ENCODE measurements around the gene DGKH.

The DGKH gene

DNA sequence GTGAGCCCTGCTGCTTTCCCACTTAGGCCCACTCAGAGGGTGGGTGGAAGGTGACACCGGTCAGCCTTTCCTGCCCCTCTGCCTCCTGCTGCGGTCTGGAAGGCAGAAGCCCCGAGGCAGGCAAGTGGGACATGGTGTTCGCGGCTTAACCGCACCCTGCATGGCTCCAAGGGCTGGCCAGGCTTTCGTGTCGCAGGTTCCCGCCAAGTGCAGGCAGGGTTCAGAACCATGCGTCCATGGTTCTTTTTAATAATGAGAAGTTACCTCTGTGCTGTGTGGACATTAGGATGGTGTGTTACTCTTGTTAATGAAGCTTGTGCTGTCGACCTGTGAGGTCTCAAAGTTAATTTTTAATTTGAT lies 986 bp downstream of the DGKH start:
- no peak for TF ChIP-seq CTCF (IDR thresholded peaks at IDR 0.05)
- TF ChIP-seq ZFX (IDR thresholded peaks at IDR 0.05; ENCODE audit: borderline replicate concordance) = no peak
- peak overlapping the region; percentile 80 for H3K27ac ChIP-seq

DNA sequence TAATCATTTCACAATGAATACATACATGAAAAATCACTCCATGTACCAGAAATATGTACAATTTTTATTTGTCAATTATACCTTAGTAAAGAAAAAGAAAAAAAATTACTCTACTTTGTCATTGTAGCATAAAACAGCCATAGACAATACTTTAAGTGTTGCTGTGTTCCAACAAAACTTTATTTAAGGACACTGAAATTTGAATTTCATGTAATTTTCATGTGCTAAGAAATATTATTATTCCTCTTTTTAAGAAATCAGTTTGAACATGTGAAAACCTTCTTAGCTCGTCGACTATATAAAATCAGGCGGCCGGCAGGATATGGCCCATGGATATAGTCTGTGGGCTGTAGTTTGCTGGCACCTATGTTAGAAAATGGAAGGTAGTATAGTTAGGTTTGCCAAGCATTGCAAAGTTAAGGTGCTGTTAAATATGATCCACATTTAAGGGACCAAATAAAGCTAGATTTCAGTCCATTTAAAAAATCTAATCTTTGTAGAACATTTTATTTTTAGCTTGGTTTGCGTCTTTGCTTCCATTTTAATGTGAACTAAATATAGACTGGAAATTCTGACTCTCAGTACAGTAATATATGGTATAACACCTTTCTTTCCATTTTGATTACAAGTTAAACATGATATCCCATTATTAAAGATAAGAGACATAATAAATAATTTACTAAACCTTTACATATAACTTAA lies 6.5 kb downstream of the DGKH start:
- TF ChIP-seq CTCF (IDR thresholded peaks at IDR 0.05) = no peak
- TF ChIP-seq ZFX (IDR thresholded peaks at IDR 0.05; ENCODE audit: borderline replicate concordance) = no peak
- H3K27ac ChIP-seq = no peak overlapping the region

- TF ChIP-seq ZFX (IDR thresholded peaks at IDR 0.05; ENCODE audit: borderline replicate concordance) (no peak), CTCF (IDR thresholded peaks at IDR 0.05) (no peak)
- H3K27ac ChIP-seq = no peak overlapping the region
These were observed 7.1 kb downstream of the DGKH start for GRCh38 chr13:42055500-42056085.

DNA sequence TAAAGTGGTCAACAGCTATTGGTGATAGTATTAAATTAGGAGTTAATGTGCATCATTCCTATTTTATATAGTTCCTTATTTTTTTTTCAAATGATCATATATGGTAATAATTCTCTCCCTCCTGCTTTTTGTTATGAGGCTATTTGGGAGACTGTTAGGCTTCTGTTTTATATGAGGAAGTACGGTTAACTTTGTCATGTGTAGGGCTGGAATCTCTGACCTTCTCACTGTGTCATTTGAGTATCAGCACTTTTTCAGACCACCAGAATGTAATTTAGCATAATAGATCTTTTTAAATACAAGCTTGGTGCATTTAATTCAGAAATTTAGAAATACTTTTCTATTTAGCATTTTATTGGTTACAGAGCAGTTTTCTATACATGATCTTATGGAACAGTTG lies 7.7 kb downstream of the DGKH start:
- no peak overlapping the region for H3K27ac ChIP-seq
- TF ChIP-seq ZFX (IDR thresholded peaks at IDR 0.05; ENCODE audit: borderline replicate concordance) (no peak), CTCF (IDR thresholded peaks at IDR 0.05) (no peak)

DNA sequence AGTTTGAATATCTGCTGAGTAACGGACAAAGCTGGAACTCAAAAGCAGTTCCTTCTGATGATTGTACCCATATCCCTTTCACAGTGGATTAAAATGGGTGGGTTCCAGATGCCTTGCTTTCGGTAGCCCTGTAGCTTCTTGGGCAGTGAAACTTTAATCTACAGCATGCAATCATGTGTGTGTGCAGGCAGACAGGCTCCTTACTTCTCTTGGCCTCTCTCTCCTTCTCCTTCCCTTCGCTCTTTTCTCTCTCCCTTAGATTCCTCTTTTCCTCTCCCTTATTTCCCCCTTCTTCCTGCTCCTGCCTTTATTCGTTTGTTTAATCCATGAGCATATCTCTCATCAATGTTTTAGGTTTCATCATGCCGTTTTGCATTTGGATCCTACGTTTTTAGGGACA lies 8.1 kb downstream of the DGKH start:
- TF ChIP-seq ZFX (IDR thresholded peaks at IDR 0.05; ENCODE audit: borderline replicate concordance) = no peak
- no peak for TF ChIP-seq CTCF (IDR thresholded peaks at IDR 0.05)
- no peak overlapping the region for H3K27ac ChIP-seq

- TF ChIP-seq CTCF (IDR thresholded peaks at IDR 0.05) (no peak), ZFX (IDR thresholded peaks at IDR 0.05; ENCODE audit: borderline replicate concordance) (no peak)
These were observed 9.6 kb downstream of the DGKH start for GRCh38 chr13:42057918-42058530.

DNA sequence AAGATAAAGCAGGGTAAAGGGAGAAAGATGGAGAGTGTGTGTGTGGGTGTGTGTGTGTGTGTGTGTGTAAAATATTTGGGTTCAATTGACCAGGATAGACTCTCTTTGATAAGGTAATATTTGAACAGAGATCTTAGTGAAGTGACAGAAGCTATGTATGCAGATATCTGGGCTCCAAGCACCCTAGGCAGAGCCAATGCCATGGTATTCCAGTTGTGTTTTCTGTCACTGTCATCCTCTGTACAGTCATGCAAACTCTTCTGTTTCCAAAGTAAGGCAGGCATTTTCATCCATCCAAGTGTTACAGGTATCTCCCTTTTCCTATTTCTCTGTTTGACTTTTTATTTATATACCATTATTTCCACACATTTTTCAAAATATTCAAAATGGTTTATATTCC lies 13.5 kb downstream of the DGKH start:
- TF ChIP-seq CTCF (IDR thresholded peaks at IDR 0.05) (no peak), ZFX (IDR thresholded peaks at IDR 0.05; ENCODE audit: borderline replicate concordance) (no peak)
- no peak overlapping the region for H3K27ac ChIP-seq

More at GRCh38 chr13:42057918-42058530, 9.6 kb downstream of the DGKH start:
- H3K27ac ChIP-seq = no peak overlapping the region
